Fibroblast of skin of abdomen (primary cell): ENCODE measurements around the gene ADAMTS2.
A peak's percentile ranks its signal among the peaks of the same experiment; 100 is the strongest.

ENCODE experiments used
- DNase-seq: peaks from one replicate; pipeline ENCODE4 v3.0.0-alpha.2; 2013

ADAMTS2 gene

DNA sequence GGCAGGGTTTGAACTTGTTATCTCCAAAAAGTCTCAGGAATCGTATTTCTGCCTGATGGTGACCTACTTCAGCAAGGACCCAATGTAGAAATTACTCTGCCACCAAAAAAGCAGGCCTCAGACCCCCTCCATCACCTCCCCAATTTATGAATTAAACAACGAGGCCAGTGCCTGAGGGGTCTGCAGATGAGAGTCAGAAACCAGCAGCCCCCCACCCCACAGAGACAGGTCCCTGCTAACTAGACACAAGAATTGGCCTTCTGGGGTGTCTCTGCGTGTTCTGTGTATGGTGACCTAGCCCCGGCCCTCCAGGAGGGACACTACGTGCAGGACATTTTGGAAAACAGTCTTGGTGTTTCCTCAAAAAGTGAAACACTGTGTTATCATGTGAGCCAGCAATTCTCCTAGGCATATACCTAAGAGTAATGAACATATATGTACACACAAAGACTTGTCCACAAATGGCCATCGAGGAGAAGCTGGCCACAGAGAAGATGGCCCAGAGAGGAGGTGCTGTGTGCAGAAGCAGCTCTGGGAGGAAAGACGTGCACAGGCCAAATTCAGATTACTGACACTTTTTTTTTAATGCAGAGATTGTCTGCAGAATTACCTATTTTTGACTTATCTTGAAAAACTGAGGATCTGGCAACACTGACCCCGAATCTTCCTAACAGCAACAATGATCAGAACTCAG, 93.8 kb downstream of the ADAMTS2 start:
- DNase-seq, result no peak

DNA sequence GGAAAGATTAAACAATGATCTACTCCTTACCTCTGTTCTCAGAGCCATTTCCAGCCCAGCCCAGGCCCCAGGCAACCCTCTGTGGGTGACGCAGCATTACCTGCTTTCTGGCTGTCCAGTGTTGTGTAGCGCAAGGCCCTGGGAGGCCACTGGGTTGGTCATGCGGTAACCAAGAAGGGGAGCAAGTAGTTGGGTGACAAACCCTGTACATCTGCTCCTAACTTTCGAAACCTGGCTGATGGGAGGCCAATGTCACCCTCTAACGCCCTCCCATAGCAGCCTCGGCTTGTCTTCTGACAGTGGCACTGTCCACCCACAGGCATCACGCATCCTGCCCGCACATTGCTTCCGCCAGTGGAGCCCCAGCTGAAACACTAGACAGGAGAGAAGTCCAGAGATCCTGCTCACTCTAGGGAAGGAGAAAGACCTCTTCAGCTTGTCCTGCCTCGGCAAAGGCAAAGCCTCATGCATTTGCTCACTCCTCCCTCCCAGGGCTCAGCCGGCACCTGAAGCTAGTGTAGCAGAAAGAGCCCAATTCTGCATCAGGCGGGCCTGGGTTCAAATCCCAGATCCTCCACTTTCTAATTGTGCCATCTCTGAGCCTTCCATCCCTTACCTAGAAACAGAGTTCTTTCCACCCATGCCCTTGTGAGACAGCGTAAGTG, 94.6 kb downstream of the ADAMTS2 start:
- no peak for DNase-seq

DNA sequence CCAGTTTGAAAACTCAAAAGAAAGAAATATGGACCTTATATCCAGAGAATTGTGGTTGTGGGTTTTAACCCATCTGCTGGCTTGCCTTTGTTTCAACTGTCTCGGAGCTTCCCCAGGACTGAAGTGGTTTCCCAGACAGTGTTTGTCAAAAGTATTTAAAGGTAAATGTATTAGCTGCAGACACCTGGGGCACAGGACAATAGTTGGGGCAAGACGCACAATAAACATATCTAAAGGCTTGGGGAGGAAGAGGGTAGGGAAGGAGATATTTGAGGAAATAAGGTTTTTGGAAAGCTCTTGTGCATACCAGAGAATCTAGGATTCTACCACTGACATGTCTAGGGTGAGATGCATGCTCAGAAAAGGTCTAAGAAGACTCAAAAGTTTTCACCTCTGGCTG, 99.0 kb downstream of the ADAMTS2 start:
- no peak for DNase-seq

DNA sequence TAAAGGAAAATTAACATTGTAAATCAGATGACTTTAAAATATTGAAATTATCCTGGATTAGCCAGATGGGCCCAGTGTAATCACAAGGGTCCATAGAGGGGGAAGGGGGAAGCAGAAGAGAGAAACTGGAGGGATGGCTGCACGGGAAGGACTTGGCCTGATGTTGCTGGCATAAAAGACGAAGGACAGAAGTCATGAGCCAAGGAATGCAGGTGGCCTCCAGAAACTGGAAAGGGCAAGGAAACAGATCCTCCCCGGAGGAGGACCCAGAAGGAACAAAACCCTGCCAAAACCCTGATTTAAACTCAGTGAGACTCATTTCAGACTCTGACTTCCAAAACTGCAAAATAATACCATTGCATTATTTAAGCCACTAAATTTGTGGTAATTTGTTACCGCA, 100.2 kb downstream of the ADAMTS2 start:
- DNase-seq, result no peak

DNA sequence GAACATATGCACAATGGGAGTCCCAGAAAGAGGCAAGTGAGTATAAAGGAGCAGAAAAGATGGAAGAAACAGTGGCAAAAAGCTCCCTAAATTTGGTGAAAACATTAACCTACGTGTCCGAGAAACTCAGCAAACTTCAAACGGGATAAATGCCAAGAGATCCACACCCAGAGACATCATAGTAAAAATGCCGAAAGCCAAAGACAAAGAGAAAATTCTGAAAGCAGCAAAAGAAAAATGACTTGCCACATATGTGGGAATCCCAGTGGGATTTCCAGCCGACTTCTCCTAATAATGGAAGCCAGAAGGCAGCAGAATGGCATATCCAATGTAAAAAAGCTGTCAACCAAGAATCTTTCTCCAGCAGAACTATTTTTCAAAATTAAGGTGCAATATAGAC, 101.2 kb downstream of the ADAMTS2 start:
- DNase-seq, result peak; percentile 24

DNA sequence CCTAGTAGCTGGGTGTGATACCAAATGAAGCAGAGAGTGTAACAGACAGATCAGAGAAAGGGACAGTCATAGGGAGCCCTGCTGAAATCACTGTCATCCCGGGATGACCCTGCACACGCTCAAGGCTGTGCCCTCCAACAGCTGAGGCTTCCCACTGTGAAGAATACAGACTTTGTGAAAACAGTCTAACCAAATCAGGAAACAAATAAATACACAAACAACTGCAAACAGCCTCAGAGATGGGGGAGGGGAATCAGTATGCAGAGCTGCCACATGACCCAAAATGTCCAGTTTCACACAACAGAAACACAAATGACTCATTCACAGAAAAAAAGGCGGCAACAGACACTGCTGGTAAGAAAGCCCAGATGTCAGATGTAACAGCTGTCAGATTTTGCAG, 101.9 kb downstream of the ADAMTS2 start:
- peak; percentile 65 for DNase-seq

DNA sequence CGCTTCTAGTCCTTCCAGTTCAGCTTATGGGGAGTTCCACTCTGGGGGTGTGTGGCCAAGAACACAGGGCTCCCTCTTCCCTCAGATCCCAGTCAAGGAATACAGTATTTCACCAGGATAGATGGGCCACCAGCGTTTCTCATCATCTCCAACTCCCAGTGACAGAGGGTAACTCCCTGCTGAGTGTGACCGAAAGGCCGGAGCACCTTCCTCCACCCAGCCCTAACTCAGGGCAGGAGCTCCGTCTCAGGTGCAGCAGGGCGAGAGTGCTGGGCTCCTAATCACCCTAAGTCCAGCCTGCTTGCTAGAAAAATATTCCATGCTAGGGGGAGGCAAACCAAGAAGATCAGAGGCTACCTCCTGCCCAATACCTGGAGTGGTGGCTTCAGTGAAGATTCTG, 102.6 kb downstream of the ADAMTS2 start:
- no peak for DNase-seq

DNA sequence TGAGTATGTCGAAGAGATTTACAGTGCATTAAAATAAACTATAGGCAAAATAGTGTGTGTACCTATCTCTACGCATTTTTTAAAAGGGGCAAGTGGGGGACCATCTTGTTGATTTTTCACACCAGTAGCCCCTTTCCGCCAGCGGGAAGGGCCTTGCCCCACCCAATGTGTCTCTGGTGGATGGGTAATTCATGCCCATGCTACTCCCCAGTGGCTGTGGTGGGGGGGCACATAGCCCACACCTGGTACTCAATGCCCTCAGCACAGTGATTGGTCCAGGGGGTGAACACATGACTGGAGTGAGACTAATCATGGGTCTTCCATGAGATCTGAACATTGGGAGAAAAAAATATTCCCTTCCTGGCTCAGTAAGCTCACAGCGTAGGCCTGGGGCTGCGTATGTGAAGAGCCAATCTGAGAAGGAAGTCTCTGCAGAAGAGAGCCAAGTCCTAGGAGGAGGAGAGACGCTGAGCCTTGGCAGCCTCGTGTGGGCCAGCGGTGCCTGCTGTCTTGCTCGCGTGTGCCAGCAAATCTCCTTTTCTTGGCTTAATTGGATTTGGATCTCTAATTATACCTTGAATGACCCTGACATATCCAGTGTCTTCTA, 103.4 kb downstream of the ADAMTS2 start:
- no peak for DNase-seq

DNA sequence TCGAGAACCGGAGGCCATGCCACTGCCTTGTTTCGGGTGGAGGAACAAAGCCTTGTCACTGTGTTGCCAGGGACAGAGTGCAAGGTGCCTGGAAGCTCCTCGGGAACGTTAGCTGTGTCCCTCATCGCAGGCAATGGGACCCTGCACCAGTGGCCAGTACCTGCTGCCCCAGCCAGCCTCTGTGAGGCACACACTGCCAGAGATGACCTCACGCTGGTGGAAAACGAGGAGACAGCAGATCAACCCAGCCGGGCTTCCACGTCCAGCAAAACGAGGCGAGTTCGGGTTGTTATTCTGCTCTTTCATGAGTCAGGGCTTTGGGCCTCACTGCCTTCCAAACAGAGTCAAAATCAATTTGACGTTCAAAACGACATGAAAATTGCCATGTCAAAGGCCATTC, 104.1 kb downstream of the ADAMTS2 start:
- DNase-seq, result no peak

DNA sequence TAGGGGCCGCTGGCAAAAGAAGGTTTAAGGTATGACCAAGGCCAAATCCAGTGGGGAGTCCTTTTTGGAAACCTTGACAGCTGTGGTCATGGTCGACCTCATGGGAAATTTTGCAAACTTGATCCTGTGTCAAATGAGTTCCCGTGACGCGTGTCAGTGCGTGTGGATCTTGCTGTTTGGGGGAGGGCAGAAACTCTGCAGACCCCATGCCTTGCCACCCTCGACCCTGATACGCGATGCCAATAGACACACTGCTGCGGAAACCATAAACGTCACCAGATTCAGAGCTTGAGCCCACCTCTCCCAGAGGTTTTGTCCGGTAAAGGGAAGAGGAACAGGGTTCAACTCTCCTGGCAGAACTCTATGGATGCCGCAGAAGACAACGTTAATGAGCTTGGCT, 104.7 kb downstream of the ADAMTS2 start:
- no peak for DNase-seq

DNA sequence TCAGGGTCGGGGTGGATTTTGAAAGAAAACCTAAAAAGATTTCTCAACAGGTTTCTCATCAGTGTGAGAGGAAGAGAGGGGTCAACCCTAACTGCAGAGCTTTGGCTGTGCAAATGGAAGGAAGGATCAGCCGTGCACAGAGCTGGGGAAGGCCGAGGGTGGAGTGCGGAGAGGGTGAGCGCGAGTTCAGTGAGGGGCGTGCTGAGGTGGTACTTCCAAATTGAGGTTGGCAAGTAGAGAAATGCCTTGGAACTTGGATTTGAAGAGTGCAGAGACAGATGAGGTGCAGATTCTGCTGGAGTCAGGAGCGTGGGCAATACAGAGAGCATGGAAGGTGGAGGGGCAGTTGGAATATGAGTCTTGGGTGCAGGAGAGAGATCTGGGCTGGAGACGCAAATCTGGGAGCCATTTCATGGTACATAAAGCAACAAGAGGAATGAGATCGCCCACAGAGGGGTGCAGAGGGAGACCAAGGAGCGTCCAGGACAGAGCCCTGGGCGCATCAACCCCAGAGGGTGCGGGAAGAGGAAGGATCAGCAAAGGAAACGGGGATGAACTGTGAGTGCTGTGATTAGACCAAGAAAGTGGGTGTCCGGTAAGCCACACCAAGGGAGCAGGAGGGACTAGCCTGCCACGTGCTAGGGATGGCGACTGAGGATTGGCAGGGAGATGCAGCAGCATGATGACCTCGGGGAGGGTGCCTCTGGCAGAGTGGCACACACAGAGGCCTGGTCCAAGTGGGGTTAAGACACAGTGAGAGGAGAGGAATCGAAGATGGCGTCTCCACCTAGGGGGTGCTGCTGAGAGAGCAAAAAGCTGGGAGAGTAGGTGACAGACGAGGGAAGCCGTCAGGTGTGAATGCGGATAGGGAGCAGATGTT, 105.8 kb downstream of the ADAMTS2 start:
- DNase-seq, result no peak

DNA sequence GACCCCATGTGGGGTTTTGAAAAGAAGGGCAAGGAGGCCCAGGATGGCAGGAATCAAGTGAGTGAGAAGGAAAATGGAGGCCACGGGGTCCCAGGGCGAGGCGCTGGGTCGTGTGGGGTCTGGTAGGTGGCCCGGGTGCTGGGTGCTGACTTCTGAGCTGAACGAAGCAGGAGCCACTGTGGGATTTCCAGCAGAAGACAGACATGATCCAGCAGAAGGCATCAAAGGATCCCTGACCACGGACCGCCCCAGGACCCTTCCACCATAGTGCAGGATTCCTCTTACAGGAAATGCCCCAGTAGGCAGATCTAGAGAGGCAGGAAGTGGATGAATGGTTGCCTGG, 106.7 kb downstream of the ADAMTS2 start:
- no peak for DNase-seq

DNA sequence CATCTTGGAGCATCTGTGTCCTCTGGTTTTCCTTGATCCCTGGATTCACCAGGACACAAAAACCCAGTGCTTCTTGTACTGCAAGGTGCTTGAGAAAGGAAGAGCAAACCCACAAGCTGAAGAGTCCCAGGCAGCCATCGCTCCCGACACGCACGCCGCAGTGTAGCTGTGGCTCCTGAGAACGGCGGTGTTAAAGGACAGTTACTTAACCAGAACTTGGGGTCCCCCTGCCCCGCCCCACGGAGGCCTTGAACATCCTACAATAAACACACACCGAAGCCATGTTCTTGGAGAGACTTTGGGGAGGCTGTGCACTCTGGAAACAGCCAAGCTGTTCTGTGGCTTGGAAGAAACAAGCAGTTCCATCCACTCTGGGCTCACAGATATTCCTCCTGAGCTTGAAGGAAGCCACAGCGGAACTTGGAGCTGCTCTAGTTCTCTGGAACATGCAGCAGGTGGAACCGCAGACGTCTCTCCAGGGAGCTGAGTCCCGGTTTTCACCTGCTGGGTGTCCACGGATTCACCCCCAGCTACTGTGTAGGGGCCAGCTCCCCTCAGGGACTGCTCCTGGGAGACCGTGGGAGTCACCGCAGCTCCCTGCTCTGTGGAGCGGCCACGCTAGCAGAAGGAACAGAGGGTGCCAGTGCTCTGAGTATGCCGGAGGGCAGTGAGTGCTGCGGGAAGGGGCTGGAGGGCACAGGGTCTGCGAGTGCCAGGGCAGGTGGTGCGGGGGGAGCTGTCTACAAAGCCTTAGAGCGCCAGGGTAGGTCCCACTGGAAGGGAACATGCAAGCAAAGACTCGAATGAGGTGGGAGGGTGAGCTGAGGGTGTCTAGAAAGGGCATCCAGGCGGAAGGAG, 107.3 kb downstream of the ADAMTS2 start:
- DNase-seq, result no peak

DNA sequence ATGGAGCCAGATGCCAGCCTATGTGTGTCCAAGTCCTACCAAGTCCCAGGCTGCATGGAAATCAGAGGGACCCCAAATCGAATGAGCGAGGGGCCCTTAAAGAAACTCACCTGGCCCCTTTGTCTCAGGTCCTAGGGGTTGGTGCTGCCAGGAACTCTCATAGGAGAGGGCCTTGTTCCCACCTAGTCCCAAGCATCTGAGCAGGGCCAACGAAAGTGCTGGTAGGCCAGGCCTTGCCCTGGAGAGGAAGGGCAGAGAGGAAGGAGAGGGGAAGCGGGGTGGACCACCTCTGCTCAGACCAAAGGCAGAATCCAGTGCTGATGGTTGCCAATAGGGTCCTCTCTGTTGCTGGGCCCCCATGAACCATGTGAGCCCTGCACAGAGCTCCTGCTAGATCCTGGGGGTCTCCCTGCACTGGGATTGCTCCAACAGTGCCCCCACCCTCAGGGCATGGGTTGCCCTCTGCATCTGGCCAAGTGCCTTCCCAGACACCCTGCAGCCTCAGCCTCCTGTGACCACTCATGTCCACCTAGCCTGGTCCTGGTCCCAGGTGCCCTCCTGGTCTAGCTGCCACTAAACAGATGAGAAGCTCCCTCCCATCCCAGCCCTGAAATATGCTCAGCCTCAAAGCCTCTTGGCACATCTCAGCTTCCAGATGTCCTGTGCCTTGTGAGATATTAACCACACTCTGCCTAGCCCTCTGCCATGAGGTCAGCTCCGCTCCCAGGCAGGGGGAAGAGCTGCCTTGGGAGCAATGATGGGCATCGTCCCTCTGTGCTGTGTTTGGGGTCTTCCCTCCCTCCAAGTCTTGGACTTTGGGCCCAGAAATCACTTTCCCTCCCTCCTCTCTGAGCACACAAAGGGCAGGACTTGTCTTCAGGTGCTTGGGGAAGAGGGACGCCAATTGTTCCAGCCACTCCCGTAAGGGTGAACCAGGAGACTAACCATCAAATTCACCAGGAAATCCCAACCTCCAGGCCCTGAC, 109.6 kb downstream of the ADAMTS2 start:
- DNase-seq, result no peak

DNA sequence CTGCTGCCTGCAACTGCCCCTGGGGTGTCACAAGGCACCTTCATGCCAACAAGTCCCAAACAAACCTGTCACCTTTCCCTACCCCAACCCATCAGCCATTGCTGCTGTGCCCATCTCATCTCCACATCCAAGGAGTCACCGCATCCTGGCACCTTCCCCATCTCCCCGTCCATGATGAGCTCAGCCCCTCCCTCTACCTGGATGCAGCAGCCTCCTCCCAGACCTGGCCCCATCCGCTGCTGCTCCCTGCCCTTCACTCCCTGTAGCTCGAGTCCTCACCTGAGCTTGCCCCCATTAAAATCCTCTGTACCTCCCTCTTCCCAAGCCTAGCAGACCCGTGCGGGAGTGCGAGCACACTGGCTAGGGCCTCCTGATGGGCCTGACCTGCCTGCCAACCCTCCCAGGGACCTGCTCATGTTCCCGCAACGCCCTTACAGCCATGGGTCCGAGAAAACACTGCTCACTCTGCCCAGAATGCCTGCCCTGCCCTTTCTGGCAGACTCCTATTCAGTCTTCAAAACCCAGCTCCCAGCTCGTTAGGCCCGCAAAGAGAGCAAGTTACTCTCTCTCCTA, 110.6 kb downstream of the ADAMTS2 start:
- DNase-seq, result no peak

DNA sequence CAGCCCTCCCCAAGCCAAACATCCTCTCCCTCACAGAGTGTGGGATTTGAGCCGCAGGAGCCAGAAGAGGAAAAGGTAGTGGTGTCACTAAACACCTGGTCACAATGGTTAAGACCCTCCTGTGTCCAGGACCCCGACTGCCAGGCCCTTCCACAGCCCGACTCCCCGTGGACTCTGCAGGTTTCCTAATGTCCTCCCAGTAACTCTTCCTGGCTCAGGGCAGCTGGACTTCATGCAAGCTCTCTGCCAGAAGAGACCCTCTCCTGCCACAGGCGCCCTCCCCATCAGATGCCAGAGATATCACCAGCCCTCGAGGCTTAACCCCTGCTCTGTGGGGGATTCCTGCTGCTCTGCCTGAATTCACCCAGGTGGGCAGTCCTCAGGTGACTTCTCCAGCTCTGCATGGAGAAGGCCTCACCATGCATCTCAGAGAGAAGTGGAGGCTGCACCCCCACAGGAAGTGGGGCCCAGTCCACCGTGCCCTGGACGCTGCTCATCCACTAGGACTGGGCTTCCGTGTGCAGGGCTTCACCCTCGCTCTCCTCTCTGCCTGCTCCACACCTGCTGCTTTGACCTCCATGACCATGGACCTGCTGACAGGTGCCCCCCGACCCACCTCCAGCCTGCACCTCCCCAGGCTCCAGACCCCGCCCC, 111.2 kb downstream of the ADAMTS2 start:
- no peak for DNase-seq

DNA sequence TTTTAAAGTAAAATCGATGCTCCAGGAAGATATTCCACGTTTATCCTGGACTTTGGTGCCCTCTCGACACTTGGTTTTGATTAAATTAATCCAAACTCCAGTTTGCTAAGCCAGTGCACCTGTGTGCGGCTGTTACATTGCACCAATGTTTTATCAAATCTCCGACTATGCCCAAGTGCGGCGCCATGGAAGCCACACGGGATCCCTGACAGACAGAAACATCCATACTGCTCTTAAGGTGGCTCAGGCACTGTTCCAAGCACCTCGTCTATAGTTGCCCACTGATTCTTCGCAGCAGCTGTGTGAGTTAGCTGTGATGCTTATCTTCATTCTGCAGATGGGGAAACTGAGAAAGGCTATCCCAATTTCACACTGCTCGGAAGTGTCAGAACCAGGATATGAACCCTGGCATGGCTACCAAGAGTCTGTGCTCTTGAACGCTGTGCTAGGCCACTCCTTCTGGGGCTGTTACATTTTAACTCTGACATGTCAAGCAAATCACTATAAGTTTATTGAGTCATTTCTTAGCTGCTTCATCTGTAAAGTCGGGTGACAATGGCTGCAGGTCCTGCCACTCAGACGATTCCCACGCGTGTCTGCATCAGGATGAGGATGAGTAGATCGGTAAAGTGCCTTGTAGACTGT, 113.0 kb downstream of the ADAMTS2 start:
- no peak for DNase-seq

DNA sequence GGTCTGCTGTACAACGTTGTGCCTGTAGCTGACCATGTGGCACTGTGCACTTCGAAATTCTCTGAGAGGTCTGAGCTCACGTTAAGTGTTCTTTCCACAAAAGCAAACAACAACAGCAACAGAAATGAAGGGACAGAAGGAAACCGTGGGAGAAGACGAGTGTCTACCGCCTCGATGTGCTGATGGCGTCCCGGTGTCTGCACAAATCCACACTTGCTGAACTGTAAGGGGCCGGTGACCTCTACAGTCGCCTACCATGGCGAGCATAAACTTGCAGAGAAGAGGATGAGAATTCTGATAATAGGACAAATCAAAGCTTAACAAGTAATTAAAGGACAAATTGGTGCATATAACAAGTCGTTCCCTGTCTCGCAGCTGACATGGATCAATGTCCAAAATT, 114.0 kb downstream of the ADAMTS2 start:
- DNase-seq, result no peak

DNA sequence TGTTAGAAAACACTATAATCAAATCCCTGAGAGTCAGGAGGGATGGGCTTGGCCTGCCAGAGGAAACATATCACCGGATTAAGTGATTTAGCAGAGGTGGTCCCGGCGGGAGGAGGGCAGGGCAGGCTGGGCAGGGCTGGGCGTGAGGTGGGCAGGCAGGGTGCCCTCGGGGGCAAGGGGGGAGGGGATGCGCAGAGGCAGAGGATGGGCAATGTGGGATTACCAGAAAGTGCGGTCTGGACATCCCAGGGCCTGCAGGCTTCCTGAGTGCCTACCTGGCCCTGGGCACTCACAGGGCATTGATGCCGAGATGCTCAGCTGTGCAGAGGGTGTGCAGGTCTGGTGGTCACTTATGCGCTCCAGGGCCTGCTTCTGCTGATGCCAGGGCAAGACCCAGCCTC, 115.2 kb downstream of the ADAMTS2 start:
- no peak for DNase-seq
